Omental fat pad (tissue), 4 donors: Measurements from ENCODE around the gene KIRREL3. TPM values are rescaled to one million over a fixed set of nuclear protein-coding genes. Genes with fewer than 3 reads are reported as not detected.

Source experiments
- ATAC-seq: fragments of 150-250 bp; one replicate; pipeline ENCODE4 v1.9.1; 2016; ENCODE audit warnings: mild to moderate bottlenecking, moderate library complexity; ENCODE audit not compliant: low FRiP score
- DNase-seq: peaks from one replicate; pipeline ENCODE4 v3.0.0-alpha.2; 2019; ENCODE audit warnings: low spot score
- CTCF ChIP-seq, 3 donors: fragments of 450-650 bp; IDR thresholded peaks; one replicate each; pipeline ENCODE4 v1.5.1; 2016 to 2017; ENCODE audit warnings: antibody characterized with exemption in 3 of 3, mild to moderate bottlenecking in 3 of 3, moderate library complexity in 2 of 3
- total RNA-seq, 4 donors: library from RNA; depleted of rRNA; stranded (reverse); fragments of >200 nt; gene quantifications; one replicate each; pipeline ENCODE4 v1.1.0, GENCODE V29; 2016

KIRREL3 gene
- total RNA-seq, 4 donors from 2014 or later, result 0.09 to 0.60 TPM; not detected in 2

DNA sequence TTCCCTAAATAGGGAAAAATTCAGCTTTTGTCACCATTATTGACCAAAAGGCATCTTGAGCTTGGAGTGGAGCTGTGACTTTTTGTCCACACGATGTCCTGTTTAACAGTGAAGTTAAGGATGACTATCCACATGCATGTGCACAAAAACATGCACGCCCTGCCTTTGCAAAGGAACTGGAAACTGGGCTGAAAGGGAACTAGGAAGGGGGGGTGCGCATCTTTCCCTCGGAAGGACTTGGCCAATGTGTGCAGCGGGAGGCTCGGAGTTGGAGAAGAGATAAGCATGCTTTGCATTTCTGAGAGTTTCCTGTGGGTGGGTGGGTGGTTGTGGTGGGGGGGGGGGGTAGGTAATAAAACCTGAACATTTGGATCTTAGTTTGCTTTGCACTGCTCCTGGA lies 411 bp upstream of the KIRREL3 start:
- DNase-seq (no peak), ATAC-seq (no peak)
- TF ChIP-seq CTCF (IDR thresholded peaks at IDR 0.05), result no peak

DNA sequence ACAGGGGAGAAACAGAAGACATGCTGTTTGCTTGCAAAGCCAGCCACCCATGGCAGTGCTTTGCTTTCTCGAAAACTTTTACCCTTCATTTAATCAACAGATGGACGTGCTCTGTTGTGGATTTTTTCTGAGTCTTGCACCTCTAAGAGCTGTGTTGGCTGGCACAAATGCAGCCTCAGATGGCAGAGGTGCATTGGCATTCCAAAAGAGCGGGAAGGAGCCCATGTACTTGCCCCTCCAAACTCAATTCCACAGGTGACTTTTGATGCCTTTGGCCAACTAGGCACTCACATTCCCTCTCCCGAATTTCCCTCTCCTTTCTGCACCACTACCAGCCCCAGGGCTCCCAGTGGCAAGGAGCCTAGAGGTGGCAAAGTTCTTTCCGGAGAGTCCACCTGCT lies 1.2 kb downstream of the KIRREL3 start:
- ATAC-seq (no peak), DNase-seq (no peak)
- no peak for TF ChIP-seq CTCF (IDR thresholded peaks at IDR 0.05)

GRCh38 chr11:126997641-126998040 lies 2.9 kb downstream of the KIRREL3 start:
- DNase-seq (no peak), ATAC-seq (no peak)
- no peak for TF ChIP-seq CTCF (IDR thresholded peaks at IDR 0.05)

DNA sequence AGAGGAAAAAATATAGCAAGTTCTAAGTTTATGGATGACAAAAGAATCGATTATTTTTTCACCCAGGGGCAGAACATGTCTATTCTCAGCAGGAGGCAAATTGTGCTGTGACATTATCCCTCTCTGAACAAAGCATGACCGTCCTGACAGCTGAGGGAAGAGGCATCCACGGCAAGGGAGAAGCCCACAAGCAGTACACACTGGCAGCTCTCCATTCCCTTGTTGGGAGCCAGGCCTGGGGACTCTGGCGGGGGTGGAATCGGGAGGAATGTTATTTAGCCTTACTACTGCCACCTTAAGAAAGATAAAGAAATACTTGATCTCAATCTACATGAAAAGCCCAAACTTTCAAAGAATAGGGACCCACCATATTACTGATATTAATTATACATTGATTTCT lies 3.4 kb downstream of the KIRREL3 start:
- TF ChIP-seq CTCF (IDR thresholded peaks at IDR 0.05), result no peak
- no peak for DNase-seq
- ATAC-seq, result no peak

- TF ChIP-seq CTCF (IDR thresholded peaks at IDR 0.05), result no peak
- ATAC-seq (no peak), DNase-seq (no peak)
Measured at GRCh38 chr11:126996036-126996804, 4.3 kb downstream of the KIRREL3 start.

GRCh38 chr11:126993599-126993998 lies 7.0 kb downstream of the KIRREL3 start:
- ATAC-seq (no peak), DNase-seq (no peak)
- TF ChIP-seq CTCF (IDR thresholded peaks at IDR 0.05), result no peak

DNA sequence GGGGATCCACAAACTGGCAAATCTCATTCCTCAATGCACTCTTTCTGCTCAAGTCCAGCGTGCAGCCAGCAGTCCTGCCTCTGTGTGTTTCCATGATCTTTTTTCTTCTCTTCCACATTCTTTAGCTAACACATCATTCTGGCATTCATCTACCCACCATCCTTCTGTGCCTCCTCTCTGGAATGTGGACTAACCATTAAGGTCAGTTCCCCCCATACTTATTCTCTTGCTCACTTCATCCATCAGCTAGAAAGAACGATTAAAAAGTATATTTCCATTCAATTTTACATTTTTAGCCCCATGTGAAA lies 7.8 kb downstream of the KIRREL3 start:
- DNase-seq, result no peak
- no peak for ATAC-seq
- TF ChIP-seq CTCF (IDR thresholded peaks at IDR 0.05), result no peak
